A172 (cell line): Measurements from ENCODE around the gene AXIN1. TPM values are rescaled to one million over a fixed set of nuclear protein-coding genes. Genes with fewer than 3 reads are reported as not detected.
A peak's percentile ranks its signal among the peaks of the same experiment; 100 is the strongest.
"Not testable (repeated sequence)": the region's sequence is repeated elsewhere in the genome, so short reads cannot be mapped to it uniquely, and the experiment has no call there.

Experiments
- DNase-seq: peaks from one replicate; pipeline ENCODE4 v3.0.0-alpha.2; 2015; ENCODE audit warnings: low spot score
- total RNA-seq: library from RNA; depleted of rRNA; stranded (reverse); fragments of >200 nt; shearing (Covaris generic); gene quantifications from 2 replicates; pipeline ENCODE4 v1.2.3, GENCODE V29; 2014; rRNA removed

Gene AXIN1, protein sequence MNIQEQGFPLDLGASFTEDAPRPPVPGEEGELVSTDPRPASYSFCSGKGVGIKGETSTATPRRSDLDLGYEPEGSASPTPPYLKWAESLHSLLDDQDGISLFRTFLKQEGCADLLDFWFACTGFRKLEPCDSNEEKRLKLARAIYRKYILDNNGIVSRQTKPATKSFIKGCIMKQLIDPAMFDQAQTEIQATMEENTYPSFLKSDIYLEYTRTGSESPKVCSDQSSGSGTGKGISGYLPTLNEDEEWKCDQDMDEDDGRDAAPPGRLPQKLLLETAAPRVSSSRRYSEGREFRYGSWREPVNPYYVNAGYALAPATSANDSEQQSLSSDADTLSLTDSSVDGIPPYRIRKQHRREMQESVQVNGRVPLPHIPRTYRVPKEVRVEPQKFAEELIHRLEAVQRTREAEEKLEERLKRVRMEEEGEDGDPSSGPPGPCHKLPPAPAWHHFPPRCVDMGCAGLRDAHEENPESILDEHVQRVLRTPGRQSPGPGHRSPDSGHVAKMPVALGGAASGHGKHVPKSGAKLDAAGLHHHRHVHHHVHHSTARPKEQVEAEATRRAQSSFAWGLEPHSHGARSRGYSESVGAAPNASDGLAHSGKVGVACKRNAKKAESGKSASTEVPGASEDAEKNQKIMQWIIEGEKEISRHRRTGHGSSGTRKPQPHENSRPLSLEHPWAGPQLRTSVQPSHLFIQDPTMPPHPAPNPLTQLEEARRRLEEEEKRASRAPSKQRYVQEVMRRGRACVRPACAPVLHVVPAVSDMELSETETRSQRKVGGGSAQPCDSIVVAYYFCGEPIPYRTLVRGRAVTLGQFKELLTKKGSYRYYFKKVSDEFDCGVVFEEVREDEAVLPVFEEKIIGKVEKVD
- 39.0 and 50.5 TPM in 2 replicates for total RNA-seq

DNA sequence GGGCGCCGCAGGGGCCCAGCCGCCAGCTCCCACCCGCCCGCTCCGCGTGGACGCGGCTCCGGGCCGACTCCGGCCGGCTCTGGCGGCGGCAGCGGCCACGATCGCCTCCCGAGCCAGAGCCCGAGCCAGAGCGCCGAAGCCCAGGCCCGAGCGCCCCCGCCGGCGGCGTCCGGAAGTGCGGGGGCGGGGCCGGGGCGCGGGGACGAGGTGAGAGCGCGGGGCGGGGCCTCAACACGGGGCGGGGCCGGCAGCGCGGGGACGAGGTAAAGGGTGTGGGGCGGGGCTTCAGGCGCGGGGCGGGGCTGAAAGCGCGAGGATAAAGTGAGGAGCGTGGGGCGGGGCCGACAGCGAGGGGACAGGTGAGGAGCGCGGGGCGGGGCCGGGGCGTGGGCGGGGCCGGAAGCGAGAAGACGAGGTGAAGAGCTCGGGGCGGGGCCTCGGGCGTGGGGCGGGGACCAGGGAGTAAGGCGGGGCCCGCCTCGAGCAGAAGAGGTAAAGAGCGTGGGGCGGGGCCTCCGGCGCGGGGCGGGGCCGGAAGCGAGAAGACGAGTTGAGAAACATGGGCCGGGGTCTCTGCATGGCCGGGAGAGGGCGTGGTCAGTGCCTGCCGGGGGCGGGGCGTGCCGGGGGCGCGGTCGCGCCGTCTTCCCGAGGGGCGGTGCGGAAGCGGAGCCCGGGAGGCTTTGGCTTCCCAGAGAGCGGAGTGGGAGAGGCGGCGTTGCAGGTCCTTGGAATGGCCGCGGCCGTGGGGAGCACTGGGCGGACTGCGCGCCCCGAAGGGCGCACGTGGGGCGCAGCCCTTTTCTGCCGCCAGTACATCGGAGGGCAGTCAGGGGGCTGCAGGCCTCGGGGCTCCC, at the start of gene AXIN1:
Gene AXIN1 (minus strand): TSS at position 177 of the 857 bp plus-strand sequence. CDS start 5,698 bp downstream, outside the sequence.
- DNase-seq = peak; percentile 95

DNA sequence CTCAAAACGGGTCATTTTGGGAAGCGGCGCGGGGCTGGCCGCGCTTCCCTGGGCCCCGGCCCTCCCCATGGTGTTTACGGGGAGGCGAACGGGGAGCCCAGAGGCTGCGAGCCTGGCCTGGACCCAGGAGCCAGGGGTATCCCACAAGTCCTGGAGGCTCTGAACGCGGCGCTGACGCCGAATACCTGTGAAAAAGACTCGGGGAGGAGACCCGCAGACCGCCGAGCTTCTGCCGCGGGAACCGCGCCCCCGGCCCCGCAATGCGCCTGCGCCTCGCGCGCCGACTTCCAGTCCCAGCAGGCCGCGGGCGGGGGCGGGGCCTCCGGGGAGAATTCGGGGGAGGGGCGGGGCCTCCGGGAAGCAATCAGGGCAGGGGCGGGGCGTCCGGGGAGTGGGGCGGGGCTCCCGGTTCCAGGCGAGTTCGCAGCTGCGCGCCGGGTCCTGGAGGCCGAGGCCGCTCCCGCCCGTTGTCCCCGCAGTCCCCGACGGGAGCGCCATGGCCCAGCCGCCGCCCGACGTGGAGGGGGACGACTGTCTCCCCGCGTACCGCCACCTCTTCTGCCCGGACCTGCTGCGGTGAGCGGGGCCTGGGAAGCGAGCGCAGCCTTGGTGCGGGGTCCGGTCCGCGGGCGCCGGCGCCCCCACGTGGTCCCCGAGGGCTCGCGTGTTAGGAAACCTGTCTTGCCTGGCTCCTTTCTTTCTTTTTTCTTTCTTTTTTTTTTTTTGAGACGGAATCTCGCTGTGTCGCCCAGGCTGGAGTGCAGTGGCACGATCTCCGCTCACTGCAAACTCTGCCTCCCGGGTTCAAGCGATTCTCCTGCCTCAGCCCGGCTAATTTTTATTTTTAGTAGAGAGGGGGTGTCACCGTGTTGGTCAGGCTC, 49.2 kb upstream of the AXIN1 start, which contains the start of gene DECR2:
Gene DECR2 (plus strand): TSS at position 418 of the 881 bp plus-strand sequence. CDS start 79 bp downstream, at position 497.
- peak; percentile 75 for DNase-seq

DNA sequence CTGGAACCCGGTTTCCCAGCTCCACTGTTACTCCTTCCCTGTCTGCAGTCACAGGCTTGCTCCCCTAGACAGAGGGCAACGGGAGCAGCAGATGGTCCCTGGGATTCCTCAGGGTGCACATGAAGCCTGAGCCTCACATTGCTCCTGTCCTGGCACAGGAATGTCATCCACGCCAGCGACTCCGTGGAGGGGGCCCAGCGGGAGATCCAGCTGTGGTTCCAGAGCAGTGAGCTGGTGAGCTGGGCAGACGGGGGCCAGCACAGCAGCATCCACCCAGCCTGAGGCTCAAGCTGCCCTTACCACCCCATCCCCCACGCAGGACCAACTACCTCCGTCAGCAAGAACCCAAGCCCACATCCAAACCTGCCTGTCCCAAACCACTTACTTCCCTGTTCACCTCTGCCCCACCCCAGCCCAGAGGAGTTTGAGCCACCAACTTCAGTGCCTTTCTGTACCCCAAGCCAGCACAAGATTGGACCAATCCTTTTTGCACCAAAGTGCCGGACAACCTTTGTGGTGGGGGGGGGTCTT, 47.6 kb upstream of the AXIN1 start:
- no peak for DNase-seq

DNA sequence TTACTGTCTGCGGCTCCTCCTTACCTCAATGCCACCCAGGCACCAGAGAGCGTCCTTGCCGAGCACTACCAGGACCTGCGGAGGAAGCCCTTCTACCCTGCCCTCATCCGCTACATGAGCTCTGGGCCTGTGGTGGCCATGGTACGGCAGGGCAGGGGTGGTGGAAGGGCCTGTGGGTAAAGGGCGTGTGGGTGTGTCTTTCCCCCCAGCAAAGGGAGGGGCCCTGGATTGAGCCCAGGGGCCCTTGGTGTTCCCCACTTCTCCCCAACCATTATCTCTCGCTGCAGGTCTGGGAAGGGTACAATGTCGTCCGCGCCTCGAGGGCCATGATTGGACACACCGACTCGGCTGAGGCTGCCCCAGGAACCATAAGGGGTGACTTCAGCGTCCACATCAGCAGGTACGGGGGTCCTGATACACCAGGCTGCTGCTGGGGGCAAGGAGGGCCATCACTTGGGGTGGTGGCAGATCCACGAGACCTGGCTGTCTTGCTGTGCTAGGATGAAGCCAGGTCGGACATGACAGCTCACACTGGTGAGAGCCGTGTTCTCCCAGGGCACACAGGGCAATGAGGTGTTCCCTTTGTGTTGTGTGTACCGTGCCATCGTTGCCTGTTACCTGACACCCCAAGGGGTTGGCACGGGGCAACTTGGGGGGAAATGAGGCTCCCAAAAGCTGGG, 47.0 kb upstream of the AXIN1 start:
- DNase-seq = no peak

DNA sequence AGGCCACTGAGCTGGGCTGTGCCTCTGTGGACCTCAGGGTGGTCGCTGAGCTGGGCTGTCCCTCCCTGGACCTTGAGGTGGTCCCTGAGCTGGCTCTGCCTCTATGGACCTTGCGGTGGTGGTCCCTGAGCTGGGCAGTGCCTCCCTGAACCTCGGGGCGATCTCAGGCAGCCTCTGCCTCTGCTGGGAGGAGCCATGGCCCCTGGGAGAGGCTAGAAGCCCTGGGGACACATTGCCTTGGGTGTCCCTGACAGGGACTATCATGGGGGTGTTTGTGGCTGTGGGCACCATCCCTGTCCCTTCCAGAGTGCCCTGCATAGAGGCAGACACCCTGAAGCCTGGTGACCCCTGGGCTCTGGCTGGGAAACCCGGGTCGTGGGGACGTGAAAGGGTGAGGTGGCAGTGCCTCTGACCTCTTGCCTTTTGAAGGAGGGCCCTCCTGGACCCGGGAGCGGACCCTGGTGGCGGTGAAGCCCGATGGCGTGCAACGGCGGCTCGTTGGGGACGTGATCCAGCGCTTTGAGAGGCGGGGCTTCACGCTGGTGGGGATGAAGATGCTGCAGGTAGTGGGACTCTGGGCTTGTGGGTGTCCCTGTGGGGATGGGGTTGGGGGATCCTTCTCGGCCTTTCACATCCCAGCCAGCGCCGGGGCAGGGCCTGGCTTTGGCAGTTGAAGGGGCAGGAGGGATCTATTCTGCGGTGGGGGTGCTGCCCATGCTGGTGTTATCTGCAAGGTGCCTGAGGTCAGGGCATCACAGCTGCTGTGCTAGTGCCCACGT, 46.2 kb upstream of the AXIN1 start:
- no peak for DNase-seq

DNA sequence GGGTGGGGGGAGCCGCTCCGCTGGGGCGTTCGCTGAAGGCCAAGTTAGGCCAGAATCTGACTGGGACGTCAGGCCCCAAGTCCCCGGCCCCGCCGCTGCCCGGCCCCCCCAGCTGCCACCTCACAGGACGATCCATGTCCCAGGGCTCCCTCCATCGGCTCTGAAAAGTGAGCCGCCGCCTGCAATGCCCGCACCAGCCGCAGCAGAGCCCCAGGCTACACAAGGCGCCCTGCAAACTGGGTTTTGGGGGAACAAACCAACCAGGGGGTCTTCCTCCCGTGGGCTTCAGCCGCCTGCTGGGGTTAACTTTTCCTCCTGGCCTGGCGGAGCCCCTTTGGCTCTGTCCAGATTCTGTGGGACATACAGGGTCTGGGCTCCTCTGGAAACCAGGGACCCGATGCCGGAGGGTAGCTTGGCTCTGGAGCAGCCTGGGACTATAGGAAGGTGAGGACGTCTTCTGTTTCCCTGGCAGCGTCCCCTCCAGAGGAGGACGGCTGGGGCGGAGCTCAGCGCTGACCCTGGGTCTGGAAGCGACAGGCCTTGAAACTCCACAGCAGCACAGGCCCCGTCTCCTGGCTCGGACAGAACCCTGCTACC, 45.3 kb upstream of the AXIN1 start:
- no peak for DNase-seq

DNA sequence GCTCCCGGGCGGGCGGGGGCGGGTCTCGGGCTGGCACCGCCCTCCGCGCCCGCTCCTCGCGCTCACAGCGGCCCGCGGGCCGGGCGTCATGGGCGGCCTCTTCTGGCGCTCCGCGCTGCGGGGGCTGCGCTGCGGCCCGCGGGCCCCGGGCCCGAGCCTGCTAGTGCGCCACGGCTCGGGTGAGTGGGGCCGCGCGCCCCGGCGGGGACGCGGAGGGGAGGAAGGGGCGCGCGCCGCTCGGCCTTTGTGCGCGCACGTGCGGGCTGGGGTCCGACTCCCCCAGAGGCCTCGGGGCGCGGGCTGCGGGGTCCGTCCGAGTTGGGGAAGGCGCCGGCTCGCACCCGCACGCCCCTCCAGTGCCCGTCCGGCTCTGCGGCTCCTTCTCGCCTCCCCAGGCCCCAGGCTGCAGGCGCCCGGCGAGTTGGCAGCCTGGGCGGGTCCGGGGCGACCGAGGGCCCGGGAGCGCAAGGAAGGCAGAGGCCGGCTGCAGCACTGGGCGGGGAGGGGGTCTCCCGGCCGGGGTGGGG, 44.7 kb upstream of the AXIN1 start, which contains the start of gene NME4:
Gene NME4 (plus strand): TSS at position 65 of the 527 bp plus-strand sequence. CDS start 24 bp downstream, at position 89.
- DNase-seq = no peak

DNA sequence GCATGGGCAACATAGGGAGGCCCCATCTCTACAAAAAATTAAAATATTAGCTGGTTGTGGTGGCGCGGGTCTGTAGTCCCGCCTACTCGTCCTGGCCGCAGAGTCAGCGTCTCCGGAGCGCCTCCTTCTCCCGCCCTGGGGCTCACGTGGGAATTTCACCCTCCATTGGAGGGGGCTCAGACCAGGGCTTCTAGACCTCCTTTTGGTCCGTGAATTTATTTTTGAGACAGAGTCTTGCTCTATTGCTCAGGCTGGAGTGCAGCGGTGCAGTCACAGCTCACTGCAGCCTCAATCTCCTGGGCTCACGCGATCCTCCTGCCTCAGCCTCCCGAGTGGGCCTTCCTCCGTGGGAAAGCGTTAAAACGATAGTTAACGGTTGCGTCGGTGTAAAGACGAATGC, 44.1 kb upstream of the AXIN1 start:
- DNase-seq = peak; percentile 42

DNA sequence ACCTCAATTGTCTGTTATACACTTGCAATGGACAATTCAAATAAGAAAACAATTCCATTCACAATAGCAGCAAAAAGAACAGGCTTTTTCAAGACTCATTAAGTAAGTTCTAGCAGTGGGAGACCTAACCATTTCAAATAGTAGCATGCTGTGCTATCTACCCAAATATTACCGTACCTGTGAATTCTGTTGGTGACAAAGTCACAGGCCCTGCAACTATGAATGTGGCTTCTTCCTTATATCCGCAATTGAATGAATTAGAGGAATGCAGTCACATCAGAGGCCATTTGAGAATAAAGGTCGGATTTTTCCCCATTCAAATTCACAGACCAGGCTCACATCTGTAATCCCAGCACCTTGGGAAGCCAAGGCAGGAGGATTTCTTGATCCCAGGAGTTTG, 43.7 kb upstream of the AXIN1 start:
- DNase-seq = no peak

DNA sequence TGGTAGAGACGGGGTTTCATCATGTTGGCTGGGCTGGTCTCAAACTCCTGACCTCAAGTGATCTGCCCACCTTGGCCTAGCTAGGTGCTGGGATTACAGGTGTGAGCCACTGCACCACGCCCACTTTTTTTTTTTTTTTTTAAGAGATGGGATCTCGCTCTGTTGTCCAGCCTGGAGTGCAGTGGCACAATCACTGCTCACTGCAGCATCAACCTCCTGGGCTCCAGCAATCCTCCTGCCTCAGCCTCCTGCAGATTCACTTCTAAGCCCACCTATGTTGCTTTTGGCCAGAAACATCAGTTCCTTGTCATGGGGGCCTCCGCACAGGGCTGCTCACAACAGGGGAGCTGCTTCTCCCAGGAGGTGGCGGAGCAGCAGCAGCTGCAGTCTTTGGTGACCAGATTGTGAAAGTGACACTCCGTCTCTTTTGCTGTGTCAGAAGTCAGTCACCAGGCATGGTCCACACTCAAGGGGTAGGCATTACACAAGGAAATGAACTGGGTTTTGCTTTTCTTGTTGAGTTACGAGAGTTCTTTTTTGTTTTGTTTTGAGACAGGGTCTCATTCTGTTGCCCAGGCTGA, 40.0 kb upstream of the AXIN1 start:
- DNase-seq = no peak

DNA sequence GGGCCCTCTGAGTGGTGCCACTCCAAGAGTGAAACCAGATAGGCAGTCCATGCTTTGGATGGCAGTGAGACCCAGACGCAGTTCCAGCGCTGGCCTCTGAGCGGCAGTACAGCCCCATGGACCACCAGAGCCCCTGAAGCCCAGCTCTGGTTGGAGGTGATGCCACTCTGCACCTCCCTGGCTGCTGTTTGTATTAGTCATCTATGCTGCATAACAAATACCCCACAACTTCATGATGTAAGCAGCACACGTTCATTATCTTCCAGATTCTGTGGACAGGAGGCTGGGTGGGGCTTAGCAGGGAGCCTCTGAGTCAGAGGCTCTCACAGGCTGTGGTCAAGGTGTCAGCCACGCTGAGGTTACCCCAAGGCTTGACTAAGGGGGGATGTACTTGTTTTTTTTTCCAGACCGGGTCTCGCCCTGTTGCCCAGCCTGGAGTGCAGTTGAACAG, 39.4 kb upstream of the AXIN1 start:
- peak; percentile 68 for DNase-seq

DNA sequence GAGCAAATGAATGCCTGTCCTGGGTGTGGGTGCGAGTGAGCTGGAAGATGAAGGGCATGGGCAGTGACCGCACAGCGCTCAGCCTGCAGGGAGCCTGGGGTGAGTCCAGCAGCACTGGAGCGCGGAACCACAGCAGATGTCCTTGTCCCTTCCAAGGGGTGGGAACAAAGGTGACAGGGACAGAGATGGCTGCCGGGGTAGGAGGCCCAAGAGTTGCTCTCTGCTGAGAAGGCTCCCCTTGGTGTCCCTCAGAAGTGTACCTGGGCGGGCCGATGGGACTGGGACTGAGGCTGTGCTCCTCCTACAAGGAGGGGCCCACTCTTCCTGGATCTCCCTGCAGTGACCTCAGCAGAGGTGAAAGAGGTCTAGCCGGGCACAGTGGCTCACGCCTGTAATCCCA, 36.8 kb upstream of the AXIN1 start:
- DNase-seq = no peak

DNA sequence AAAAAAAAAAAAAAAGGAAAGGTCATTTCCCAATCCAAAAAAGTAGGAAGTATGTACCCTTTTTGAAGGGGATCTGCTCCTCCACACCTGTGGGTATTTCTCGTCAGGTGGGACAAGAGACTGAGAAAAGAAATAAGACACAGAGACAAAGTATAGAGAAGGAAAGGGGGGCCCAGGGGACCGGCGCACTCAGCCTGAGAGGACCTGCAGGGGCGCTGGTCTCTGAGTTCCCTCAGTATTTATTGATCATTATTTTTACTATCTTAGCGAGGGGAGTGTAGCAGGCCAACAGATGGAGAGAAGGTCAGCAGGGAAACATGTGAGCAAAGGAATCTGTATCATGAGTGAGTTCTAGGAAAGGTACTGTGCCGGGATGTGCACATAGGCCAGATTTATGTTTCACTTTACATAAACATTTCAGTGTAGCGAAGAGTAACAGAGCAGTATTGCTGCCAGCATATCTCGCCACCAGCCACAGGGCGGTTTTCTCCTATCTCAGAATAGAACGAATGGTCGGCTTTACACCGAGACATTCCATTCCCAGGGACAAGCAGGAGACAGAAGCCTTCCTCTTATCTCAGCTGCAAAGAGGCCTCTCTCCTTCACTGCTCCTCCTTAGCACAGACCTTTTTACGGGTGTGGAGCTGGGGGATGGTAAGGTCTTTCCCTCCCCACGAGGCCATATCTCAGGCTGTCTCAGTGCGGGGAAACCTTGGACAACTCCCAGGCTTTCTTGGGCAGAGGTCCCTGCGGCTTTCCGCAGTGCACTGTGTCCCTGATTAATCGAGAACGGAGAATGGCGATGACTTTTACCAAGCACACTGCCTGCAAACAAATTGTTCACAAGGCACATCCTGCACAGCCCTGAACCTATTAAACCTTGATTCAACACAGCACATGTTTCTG, 35.5 kb upstream of the AXIN1 start:
- DNase-seq = not testable (repeated sequence)

DNA sequence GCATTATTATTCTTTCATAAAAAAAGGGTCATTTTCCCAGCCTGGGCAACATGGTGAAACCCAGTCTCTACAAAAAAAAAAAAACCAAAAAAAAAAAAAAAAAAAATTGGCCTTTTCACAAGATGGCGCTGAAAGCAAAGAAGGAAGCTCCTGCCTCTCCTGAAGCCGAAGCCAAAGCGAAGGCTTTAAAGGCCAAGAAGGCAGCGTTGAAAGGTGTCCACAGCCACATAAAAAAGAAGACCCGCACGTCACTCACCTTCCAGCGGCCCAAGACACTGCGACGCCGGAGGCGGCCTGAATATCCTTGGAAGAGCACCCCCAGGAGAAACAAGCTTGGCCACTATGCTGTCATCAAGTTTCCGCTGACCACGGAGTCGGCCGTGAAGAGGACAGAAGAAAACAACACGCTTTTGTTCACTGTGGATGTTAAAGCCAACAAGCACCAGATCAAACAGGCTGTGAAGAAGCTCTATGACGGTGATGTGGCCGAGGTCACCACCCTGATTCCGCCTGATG, 34.2 kb upstream of the AXIN1 start:
- DNase-seq = no peak

DNA sequence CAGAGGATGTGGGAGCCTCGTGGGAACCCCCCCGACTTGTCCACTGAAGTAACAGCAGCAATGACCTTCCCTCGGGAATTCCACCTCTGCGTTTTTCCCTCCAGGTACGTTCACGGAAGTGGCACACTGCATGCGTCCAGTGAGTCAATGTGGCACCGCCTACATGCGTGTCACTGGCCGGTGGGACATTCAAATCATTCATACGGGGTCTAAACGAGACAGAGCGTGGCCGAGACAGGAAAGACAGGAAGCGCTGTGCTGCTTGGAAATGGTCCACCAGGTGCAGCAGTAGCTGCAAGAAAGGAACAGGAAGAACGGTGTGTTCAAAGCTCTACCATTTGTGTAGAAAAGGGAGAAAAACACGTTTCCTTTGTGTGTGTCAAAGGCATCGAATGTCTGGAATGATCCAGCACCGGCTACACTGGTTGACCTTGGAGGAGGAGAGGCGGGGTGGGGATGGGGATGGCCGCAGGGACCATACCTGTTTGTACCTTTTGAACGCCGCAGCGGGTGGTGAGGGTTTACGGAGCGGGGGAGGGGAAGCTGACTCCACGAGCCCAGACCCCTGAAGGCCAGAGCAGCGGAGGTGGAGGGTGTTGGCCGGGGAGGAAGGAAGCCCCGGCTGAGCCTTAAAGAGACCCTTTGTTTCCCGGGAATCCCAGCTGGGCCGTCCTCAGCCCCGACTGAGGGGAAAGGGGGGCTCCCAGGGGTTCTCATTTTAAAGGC, 31.0 kb upstream of the AXIN1 start:
- no peak for DNase-seq
